Keratinocyte (primary cell): ENCODE measurements around the gene SEL1L3. TPM values are rescaled to one million over a fixed set of nuclear protein-coding genes. Genes with fewer than 3 reads are reported as not detected.

Experiments
- DNase-seq: peaks from one replicate; pipeline ENCODE4 v3.0.0-alpha.2; 2011; ENCODE audit warnings: low read depth, missing footprints, low spot score
- FAIRE-seq: peaks from 2 replicates; lab custom pipeline; 2011; peaks lifted over from hg19 to GRCh38; lab: Jason Lieb, UNC
- H2AFZ ChIP-seq: 2 replicates; pipeline ENCODE4 v1.6.0; 2012; ENCODE audit warnings: low read length, control low read depth, inconsistent platforms; ENCODE audit not compliant: control insufficient read depth
- H3K27ac ChIP-seq: 2 replicates; pipeline ENCODE4 v1.5.1; 2011; ENCODE audit warnings: low read length; ENCODE audit not compliant: control insufficient read depth, insufficient read depth
- H3K27me3 ChIP-seq: 3 replicates; pipeline ENCODE4 v1.6.0; 2011; ENCODE audit warnings: low read length; ENCODE audit not compliant: control insufficient read depth, insufficient read depth; ENCODE audit errors: extremely low read depth
- H3K36me3 ChIP-seq, 2 experiments: 2 replicates in 1 of 2; 3 replicates in 1 of 2; pipeline ENCODE4 v1.5.1; 2011; ENCODE audit warnings: low read length in 2 of 2, mild to moderate bottlenecking in 1 of 2; ENCODE audit not compliant: control insufficient read depth in 2 of 2, insufficient read depth in 2 of 2; ENCODE audit errors: extremely low read depth in 1 of 2
- H3K4me1 ChIP-seq: 3 replicates; pipeline ENCODE4 v1.5.1; 2011; ENCODE audit warnings: low read length; ENCODE audit not compliant: control insufficient read depth, insufficient read depth; ENCODE audit errors: extremely low read depth
- H3K4me2 ChIP-seq: 3 replicates; pipeline ENCODE4 v1.6.0; 2011; ENCODE audit warnings: low read depth, low read length; ENCODE audit not compliant: control insufficient read depth, insufficient read depth; ENCODE audit errors: extremely low read depth
- H3K4me3 ChIP-seq, 3 experiments: fragments of 200-600 bp in 1 of 3; sonication (generic) in 1 of 3; 2 replicates in 2 of 3; 3 replicates in 1 of 3; pipeline ENCODE4 v1.5.1; 2011 to 2016; ENCODE audit warnings: low read length in 3 of 3, mild to moderate bottlenecking in 3 of 3, control low read depth in 2 of 3, inconsistent platforms in 1 of 3, low read depth in 1 of 3, mixed read lengths in 1 of 3, mixed run types in 1 of 3, moderate library complexity in 1 of 3; ENCODE audit not compliant: control insufficient read depth in 2 of 3, insufficient read depth in 2 of 3; ENCODE audit errors: extremely low read depth in 1 of 3
- H3K79me2 ChIP-seq: 2 replicates; pipeline ENCODE4 v1.6.0; 2012; ENCODE audit warnings: low read length; ENCODE audit not compliant: control insufficient read depth, insufficient read depth
- H3K9ac ChIP-seq: 3 replicates; pipeline ENCODE4 v1.6.0; 2011; ENCODE audit warnings: low read length; ENCODE audit not compliant: control insufficient read depth, insufficient read depth; ENCODE audit errors: extremely low read depth
- H3K9me1 ChIP-seq: 3 replicates; pipeline ENCODE4 v1.6.0; 2011; ENCODE audit warnings: low read length; ENCODE audit not compliant: control insufficient read depth, insufficient read depth; ENCODE audit errors: extremely low read depth
- H3K9me3 ChIP-seq: 2 replicates; pipeline ENCODE4 v1.5.1; 2012; ENCODE audit warnings: low read depth, low read length; ENCODE audit not compliant: control insufficient read depth
- H4K20me1 ChIP-seq: 3 replicates; pipeline ENCODE4 v1.6.0; 2011; ENCODE audit warnings: low read length; ENCODE audit not compliant: control insufficient read depth, insufficient read depth; ENCODE audit errors: extremely low read depth
- CTCF ChIP-seq, 3 experiments: IDR thresholded peaks in 1 of 3; conservative IDR thresholded peaks in 1 of 3; optimal IDR thresholded peaks in 1 of 3; 2 replicates in 2 of 3; 3 replicates in 1 of 3; pipeline versions ENCODE3 to v1.5.1; 2011; ENCODE audit warnings: low read length in 3 of 3, mild to moderate bottlenecking in 3 of 3, moderate library complexity in 2 of 3, control low read depth in 1 of 3, inconsistent platforms in 1 of 3; ENCODE audit not compliant: insufficient read depth in 2 of 3; ENCODE audit errors: extremely low read depth in 1 of 3
- EZH2 ChIP-seq: IDR thresholded peaks from one replicate; pipeline ENCODE4 v1.6.1; 2012; ENCODE audit warnings: inconsistent platforms, mild to moderate bottlenecking, low read length, moderate library complexity
- dilution Hi-C: fragments of 300-500 bp; cut with MboI; formaldehyde crosslinking; loops from one replicate; pipeline ENCODE4 v1.7.0; 2020; ENCODE audit warnings: low sequenced_read_pairs; ENCODE audit not compliant: extremely low pct_ligation_motif_present
- polyA plus RNA-seq, 5 experiments: library from polyadenylated mRNA; depleted of rRNA in 3 of 5; stranded (reverse) in 3 of 5; stranded (forward) in 1 of 5; unstranded in 1 of 5; fragments of >200 nt; gene quantifications; 1 replicate in 1 of 5; 2 replicates in 3 of 5; 3 replicates in 1 of 5; pipeline versions ENCODE4 v1.2.1 to v1.2.3, GENCODE V29; 2011 to 2012; ENCODE audit warnings: missing spikeins in 2 of 5, low read depth in 1 of 5, low replicate concordance in 1 of 5

SEL1L3 gene
- polyA plus RNA-seq, 1 donor (not counting 4 experiments of a cell fraction or from before 2014, with no cell fraction given), result 67.9 TPM

- no peak for FAIRE-seq
- peaks cover 21% of the 10 kb centered on the region for H3K79me2 ChIP-seq
- no peaks in the 10 kb centered on the region for H3K9me1 ChIP-seq
- H3K4me1 ChIP-seq, result peaks cover 30% of the 10 kb centered on the region
- H3K4me2 ChIP-seq, result peak overlapping the region; percentile 92
- H4K20me1 ChIP-seq, result no peaks in the 10 kb centered on the region
- no peak for DNase-seq
- H2AFZ ChIP-seq, result no peak overlapping the region
- H3K36me3 ChIP-seq, result no peaks in the 10 kb centered on the region
- peak overlapping the region; percentile 16 for H3K27ac ChIP-seq
- no peaks in the 10 kb centered on the region for H3K9me3 ChIP-seq
- H3K9ac ChIP-seq, result no peak overlapping the region
- no peak for TF ChIP-seq EZH2
- H3K27me3 ChIP-seq, result no peaks in the 10 kb centered on the region
- peak overlapping the region in 2 of 3 experiments; percentile 74 to 84 for H3K4me3 ChIP-seq
- dilution Hi-C loops, result no loop called here
Measured at GRCh38 chr4:25860586-25861279, 2.1 kb downstream of the SEL1L3 start.

GRCh38 chr4:25859429-25860148, 3.2 kb downstream of the SEL1L3 start:
- FAIRE-seq, result no peak
- no peaks in the 10 kb centered on the region for H3K9me1 ChIP-seq
- no peaks in the 10 kb centered on the region for H3K9me3 ChIP-seq
- dilution Hi-C loops, result no loop called here
- H2AFZ ChIP-seq, result no peak overlapping the region
- H3K36me3 ChIP-seq, result no peaks in the 10 kb centered on the region
- H3K27ac ChIP-seq, result no peak overlapping the region
- no peaks in the 10 kb centered on the region for H3K27me3 ChIP-seq
- DNase-seq, result no peak
- TF ChIP-seq CTCF (optimal IDR thresholded peaks at IDR 0.05 in 1 of 3, IDR thresholded peaks at IDR 0.05 in 1 of 3, conservative IDR thresholded peaks at IDR 0.05 in 1 of 3; ENCODE audit: extremely low read depth in 1 of 3, insufficient read depth in 2 of 3, low read length in 3 of 3) (no peak), EZH2 (no peak)
- H4K20me1 ChIP-seq, result no peaks in the 10 kb centered on the region
- no peak overlapping the region for H3K4me2 ChIP-seq
- no peak overlapping the region for H3K4me3 ChIP-seq
- H3K9ac ChIP-seq, result no peak overlapping the region
- peaks cover 21% of the 10 kb centered on the region for H3K79me2 ChIP-seq
- peaks cover 29% of the 10 kb centered on the region for H3K4me1 ChIP-seq
